Non-pigmented ciliary epithelial cell (primary cell): ENCODE measurements around the gene GLDN.
A peak's percentile ranks its signal among the peaks of the same experiment; 100 is the strongest.

Experiments
- DNase-seq: peaks from one replicate; pipeline ENCODE4 v3.0.0-alpha.2; 2010; ENCODE audit warnings: low read depth

The GLDN gene

GRCh38 chr15:51341366-51342226, at the start of gene GLDN:
Gene GLDN (plus strand): TSS chr15:51341655. CDS start chr15:51341685, 30 bp downstream.
- no peak for DNase-seq

DNA sequence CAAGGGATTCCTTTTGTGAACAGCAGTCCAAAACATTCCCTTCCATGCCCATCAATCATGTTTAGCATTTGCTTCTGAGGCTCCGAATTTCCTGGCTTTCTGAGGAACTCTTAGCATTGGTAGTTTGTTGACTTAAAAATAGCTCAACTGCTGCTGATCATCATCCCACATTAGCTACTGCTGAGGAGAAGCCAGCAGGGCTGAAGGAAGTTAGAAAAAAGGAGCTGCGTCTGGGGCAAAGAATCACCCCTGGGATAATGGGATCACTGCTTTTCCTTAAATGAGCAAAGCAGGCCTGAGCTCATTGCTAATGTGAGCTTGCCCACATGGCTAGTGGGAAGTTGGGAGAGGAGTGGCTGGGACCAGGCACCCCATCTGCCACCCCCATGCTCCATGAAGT, 42.8 kb upstream of the GLDN start:
- no peak for DNase-seq

GRCh38 chr15:51299187-51300015, 42.1 kb upstream of the GLDN start:
- no peak for DNase-seq

GRCh38 chr15:51302480-51302879, 39.0 kb upstream of the GLDN start:
- no peak for DNase-seq

- DNase-seq, result no peak
These were observed 37.9 kb upstream of the GLDN start for GRCh38 chr15:51303462-51303980.

- no peak for DNase-seq
These were observed 34.1 kb upstream of the GLDN start for GRCh38 chr15:51307325-51307724.

DNA sequence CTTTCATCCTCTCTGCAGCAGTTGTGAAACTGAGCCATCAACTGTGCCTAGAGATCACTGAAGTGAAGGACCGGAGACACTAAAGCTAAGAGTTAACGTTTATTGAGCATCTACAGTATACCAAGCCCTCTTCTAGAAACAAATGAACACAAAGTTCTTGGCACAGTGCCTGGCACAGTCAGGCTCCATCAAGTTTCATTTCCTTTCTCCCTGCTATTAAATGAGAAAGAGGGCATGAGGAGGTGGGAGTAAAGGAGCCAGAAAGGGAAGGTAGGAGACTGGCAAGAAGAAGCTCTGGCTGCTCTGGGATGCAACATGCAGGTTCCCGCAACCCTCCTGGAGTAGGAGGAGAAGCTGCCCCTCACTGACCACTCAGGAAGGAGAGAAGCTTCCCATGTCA, 33.6 kb upstream of the GLDN start:
- no peak for DNase-seq

DNA sequence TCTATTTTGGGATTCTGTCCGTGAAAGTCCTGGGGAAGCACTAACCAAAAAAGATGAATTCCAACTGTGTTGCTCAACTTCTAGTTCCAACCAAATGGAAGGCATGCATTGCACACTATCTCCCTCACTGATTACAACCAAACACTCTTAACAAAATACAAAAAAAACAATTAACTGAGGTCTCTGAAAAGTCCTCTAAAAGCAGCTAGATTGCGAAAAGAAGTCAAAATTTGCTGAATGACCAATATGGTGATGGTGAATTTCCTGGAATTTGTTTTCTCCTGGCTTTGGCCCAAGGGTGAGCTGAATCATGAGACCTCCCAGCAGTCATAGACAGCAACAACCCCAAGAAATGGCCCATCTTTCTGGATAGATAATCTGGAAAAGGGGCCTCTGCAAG, 31.4 kb upstream of the GLDN start:
- DNase-seq, result no peak

DNA sequence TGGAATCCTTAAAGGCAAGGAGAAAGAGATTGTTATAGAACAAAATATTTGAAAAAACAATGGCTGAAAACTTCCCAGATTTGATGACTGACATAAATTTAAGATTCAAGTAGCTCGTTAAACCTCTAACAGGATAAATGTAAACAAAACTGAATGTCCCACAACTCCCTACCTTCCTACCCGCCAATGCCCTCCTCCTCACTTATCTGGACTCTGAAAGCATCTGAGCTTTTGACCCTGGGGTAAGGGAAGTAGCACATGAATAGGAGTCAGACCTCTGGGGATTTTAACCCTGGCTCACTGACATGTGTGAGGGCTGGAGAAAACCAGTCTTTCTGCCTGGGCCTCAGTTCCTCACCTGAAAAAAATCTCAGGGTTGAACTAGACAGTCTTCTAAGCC, 29.9 kb upstream of the GLDN start:
- DNase-seq, result no peak

- DNase-seq, result no peak
These were observed 29.0 kb upstream of the GLDN start for GRCh38 chr15:51312166-51313073.

DNA sequence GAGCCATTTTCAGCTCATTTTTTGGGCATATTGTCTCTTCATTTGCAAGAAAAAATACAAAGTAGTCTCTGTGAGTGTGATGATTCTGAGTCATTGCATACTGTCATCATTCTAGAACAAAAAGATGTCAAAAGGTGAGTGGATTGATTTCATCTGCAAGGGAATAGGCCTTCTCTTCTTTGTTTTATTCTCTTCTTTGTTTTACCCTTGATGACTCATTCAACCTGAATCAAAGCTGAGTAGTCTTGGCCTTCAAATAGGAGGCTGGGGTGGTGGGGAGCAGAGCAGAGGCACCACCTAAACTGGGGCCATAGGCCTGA, 28.4 kb upstream of the GLDN start:
- no peak for DNase-seq

- DNase-seq, result no peak
These were observed 27.7 kb upstream of the GLDN start for GRCh38 chr15:51313644-51314280.

GRCh38 chr15:51314391-51315337, 26.8 kb upstream of the GLDN start:
- no peak for DNase-seq

- DNase-seq, result no peak
These were observed 25.7 kb upstream of the GLDN start for GRCh38 chr15:51315726-51316125.

DNA sequence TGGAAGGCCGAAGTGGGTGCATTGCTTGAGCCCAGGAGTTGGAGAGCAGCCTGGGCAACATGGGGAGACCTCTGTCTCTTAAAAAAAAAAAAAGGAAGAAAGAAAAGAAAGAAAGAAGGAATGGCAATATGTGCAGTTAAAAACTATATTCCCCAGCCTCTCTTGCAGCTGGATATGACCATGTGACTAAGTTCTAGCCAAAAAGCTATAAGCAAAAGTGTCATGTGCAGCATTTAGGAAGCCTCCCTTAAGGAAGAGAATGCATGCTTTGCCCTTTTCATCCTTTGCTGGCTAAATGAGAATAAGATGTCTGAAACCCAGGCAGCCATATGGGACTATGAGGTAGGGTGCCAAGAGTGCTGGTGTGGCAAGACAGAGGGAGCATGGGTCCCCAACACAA, 24.8 kb upstream of the GLDN start:
- DNase-seq, result no peak

- peak; percentile 40 for DNase-seq
These were observed 22.9 kb upstream of the GLDN start for GRCh38 chr15:51318382-51319150.

GRCh38 chr15:51319539-51319938, 21.9 kb upstream of the GLDN start:
- no peak for DNase-seq

DNA sequence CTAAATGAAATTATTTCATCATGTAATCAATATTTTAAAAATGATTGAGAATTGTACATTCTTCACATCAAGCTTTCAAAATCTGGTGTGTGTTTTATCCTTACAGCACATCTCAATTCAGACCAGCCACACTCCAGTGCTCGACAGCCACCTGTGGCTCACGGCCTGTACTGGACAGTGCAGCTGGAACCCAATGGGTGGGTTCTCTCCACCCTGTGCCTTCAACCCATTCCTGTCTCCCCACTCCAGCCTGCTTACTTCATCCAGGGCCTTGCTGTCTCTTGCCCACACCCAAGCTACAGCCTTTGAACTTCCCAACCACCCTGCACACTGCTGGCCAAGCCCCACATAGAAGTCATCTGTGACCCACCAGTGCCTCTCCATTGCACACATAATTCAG, 20.6 kb upstream of the GLDN start:
- no peak for DNase-seq

DNA sequence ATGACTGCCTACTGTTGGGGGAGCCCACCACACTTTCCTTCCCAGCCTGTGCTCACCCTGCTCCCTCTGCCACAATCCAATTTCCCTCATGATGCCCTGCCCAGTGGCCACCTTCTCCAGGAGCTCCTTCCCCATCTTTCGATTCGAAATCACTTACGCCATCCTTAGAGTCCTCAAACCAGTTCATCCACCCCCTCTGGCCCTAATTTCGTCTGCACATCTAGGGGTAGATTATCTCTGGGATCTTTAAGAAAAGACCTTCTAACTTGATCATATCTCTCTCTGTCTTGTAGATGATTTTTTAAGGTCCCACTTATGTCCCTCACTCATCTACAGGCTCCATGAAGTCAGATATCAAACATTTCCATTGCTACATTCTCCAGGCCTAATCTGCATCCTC, 20.1 kb upstream of the GLDN start:
- no peak for DNase-seq
